Activated B cell treated with CpG ODN at 0.5 μM for 24 hours (primary cell): ENCODE measurements around the gene CNIH3. TPM values are rescaled to one million over a fixed set of nuclear protein-coding genes. Genes with fewer than 3 reads are reported as not detected.

Experiments
- ATAC-seq: fragments of 200-7000 bp; cut with Tn5 transposase; one replicate; pipeline ENCODE4 v1.10.0; 2021; ENCODE audit warnings: low read depth, mild to moderate bottlenecking, moderate library complexity
- CTCF ChIA-PET: fragments of 350-600 bp; sonication (Branson Sonifier 250); formaldehyde crosslinking; loops from one replicate; lab custom pipeline; 2021; ENCODE audit warnings: antibody characterized with exemption; lab: Charles Lee
- POLR2A ChIA-PET: fragments of 350-600 bp; sonication (Branson Sonifier 250); formaldehyde crosslinking; loops from one replicate; lab custom pipeline; 2021; ENCODE audit warnings: antibody characterized with exemption; lab: Charles Lee
- DNase-seq: peaks from one replicate; pipeline ENCODE4 v3.0.0; 2022
- H3K27ac Mint-ChIP-seq: one replicate; pipeline ENCODE4 v1.8.0; 2020; ENCODE audit warnings: mixed read lengths
- H3K27me3 Mint-ChIP-seq: one replicate; pipeline ENCODE4 v1.8.0; 2021; ENCODE audit warnings: mixed read lengths
- H3K36me3 Mint-ChIP-seq: one replicate; pipeline ENCODE4 v1.8.0; 2021; ENCODE audit warnings: low read depth, mixed read lengths
- H3K4me1 Mint-ChIP-seq: one replicate; pipeline ENCODE4 v1.8.0; 2021; ENCODE audit warnings: mixed read lengths
- H3K4me3 Mint-ChIP-seq: one replicate; pipeline ENCODE4 v1.8.0; 2020; ENCODE audit warnings: mild to moderate bottlenecking, mixed read lengths
- H3K9me3 Mint-ChIP-seq: one replicate; pipeline ENCODE4 v1.8.0; 2020; ENCODE audit warnings: mixed read lengths
- CTCF ChIP-seq: fragments of 200-600 bp; IDR thresholded peaks from one replicate; pipeline ENCODE4 v1.8.0; 2022; ENCODE audit warnings: antibody characterized with exemption, mild to moderate bottlenecking
- intact Hi-C: fragments of 100-400 bp; cut with micrococcal nuclease; formaldehyde crosslinking; loops from one replicate; pipeline ENCODE4 v1.15.1; 2024
- total RNA-seq: library from RNA; stranded (reverse); gene quantifications from 2 replicates; pipeline ENCODE4 v1.2.3, GENCODE V29; 2022

CNIH3 gene
- total RNA-seq, 1 donor from 2014 or later, result 1.8 TPM

GRCh38 chr1:224773646-224774045, 157.5 kb downstream of the CNIH3 start:
- ATAC-seq (no peak), DNase-seq (no peak)
- Mint-ChIP-seq H3K27ac (no peak overlapping the region), H3K27me3 (peaks cover 8% of the 10 kb centered on the region), H3K36me3 (no peaks in the 10 kb centered on the region), H3K4me3 (no peak overlapping the region), H3K9me3 (no peaks in the 10 kb centered on the region), H3K4me1 (no peaks in the 10 kb centered on the region)
- CTCF ChIA-PET, result no interaction called here
- intact Hi-C loops, result no loop called here
- POLR2A ChIA-PET, result no interaction called here
- no peak for TF ChIP-seq CTCF

GRCh38 chr1:224774378-224774777, 158.3 kb downstream of the CNIH3 start:
- H3K4me1 Mint-ChIP-seq, result no peaks in the 10 kb centered on the region
- no peak for ATAC-seq
- H3K4me3 Mint-ChIP-seq, result no peak overlapping the region
- H3K36me3 Mint-ChIP-seq, result no peaks in the 10 kb centered on the region
- ChIA-PET CTCF (no interaction called here), POLR2A (no interaction called here)
- H3K27ac Mint-ChIP-seq, result no peak overlapping the region
- H3K9me3 Mint-ChIP-seq, result no peaks in the 10 kb centered on the region
- TF ChIP-seq CTCF, result no peak
- peaks cover 6% of the 10 kb centered on the region for H3K27me3 Mint-ChIP-seq
- DNase-seq, result no peak
- intact Hi-C loops, result no loop called here

- no peak overlapping the region for H3K4me3 Mint-ChIP-seq
- intact Hi-C loops, result no loop called here
- TF ChIP-seq CTCF, result no peak
- ATAC-seq (no peak), DNase-seq (no peak)
- H3K27me3 Mint-ChIP-seq, result no peaks in the 10 kb centered on the region
- CTCF ChIA-PET, result no interaction called here
- no peaks in the 10 kb centered on the region for H3K4me1 Mint-ChIP-seq
- H3K36me3 Mint-ChIP-seq, result no peaks in the 10 kb centered on the region
- no peaks in the 10 kb centered on the region for H3K9me3 Mint-ChIP-seq
- POLR2A ChIA-PET, result no interaction called here
- H3K27ac Mint-ChIP-seq, result no peak overlapping the region
Observed at GRCh38 chr1:224777180-224777579, 161.1 kb downstream of the CNIH3 start.

- no peak for DNase-seq
- Mint-ChIP-seq H3K4me3 (no peak overlapping the region), H3K4me1 (peaks cover 10% of the 10 kb centered on the region), H3K36me3 (no peaks in the 10 kb centered on the region), H3K27ac (no peak overlapping the region), H3K27me3 (no peaks in the 10 kb centered on the region), H3K9me3 (no peaks in the 10 kb centered on the region)
- intact Hi-C loops, result no loop called here
- no peak for ATAC-seq
- ChIA-PET POLR2A (no interaction called here), CTCF (no interaction called here)
- TF ChIP-seq CTCF, result no peak
Observed at GRCh38 chr1:224779536-224779935, 163.4 kb downstream of the CNIH3 start.

- no peak for DNase-seq
- H3K27me3 Mint-ChIP-seq, result no peaks in the 10 kb centered on the region
- CTCF ChIA-PET, result no interaction called here
- TF ChIP-seq CTCF, result no peak
- ATAC-seq, result no peak
- H3K4me1 Mint-ChIP-seq, result peaks cover 10% of the 10 kb centered on the region
- intact Hi-C loops, result no loop called here
- H3K36me3 Mint-ChIP-seq, result no peaks in the 10 kb centered on the region
- H3K9me3 Mint-ChIP-seq, result no peaks in the 10 kb centered on the region
- no peak overlapping the region for H3K4me3 Mint-ChIP-seq
- no peak overlapping the region for H3K27ac Mint-ChIP-seq
- POLR2A ChIA-PET, result no interaction called here
Observed at GRCh38 chr1:224780736-224781135, 164.6 kb downstream of the CNIH3 start.
